NCI-H2227 (cell line): ENCODE measurements around the gene EEFSEC.
A peak's percentile ranks its signal among the peaks of the same experiment; 100 is the strongest.

Experiments used
- DNase-seq: peaks from one replicate; lab custom pipeline; 2025; ENCODE audit not compliant: unreplicated experiment; lab: John Stamatoyannopoulos, UW

EEFSEC gene

DNA sequence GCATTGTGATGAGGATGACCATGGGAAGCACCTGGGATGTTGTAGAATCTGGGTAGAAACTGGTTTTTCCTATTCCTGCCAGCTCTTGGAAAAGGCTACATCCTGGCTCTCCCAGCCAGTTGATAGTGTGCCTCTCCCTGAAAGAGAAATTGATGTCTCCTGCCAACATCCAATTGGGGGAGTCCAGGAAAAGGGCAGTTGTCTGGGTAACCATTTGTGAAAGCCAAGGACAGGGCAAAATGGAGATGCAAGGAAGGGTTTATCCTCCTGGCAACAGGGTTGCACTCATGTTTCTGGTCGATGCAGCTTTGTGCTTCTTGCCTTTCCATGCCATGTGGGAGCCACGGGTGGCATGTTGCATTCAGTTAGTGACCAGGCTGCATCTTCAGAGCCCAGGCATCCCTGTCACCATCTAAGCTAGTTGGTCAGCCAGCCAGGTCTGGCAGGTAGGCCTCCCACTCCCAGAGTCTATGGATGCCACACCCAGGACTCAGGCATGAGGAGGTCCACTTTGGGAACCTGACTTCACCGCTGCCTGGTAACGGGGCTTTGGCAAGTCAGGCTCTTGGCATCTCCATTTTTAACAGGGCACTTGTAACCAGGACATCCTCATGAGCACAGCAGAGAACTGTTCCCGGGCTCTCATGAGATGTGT lies 159.9 kb downstream of the EEFSEC start:
- no peak for DNase-seq

DNA sequence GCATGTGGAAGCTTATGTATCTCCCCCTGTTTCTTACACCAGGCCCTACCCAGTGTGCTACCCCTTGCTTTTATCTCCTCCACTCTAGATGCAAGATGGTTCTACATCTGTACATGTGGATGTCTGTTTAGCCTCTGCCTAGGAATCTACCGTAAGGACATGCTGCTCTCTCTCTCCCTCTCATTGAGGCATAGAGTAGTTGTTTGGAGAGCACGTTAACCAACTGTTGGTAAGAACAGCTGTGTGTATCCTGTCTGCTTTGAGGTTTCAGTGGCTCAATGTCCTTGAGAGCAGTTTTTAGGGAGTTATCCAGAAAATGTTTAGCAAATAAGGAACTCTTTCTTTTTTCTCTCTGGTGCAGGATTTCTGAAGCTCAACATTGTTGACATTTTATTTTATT lies 160.7 kb downstream of the EEFSEC start:
- no peak for DNase-seq

GRCh38 chr3:128315313-128315712 lies 162.0 kb downstream of the EEFSEC start:
- DNase-seq = no peak

GRCh38 chr3:128316481-128316891 lies 163.2 kb downstream of the EEFSEC start:
- no peak for DNase-seq

DNA sequence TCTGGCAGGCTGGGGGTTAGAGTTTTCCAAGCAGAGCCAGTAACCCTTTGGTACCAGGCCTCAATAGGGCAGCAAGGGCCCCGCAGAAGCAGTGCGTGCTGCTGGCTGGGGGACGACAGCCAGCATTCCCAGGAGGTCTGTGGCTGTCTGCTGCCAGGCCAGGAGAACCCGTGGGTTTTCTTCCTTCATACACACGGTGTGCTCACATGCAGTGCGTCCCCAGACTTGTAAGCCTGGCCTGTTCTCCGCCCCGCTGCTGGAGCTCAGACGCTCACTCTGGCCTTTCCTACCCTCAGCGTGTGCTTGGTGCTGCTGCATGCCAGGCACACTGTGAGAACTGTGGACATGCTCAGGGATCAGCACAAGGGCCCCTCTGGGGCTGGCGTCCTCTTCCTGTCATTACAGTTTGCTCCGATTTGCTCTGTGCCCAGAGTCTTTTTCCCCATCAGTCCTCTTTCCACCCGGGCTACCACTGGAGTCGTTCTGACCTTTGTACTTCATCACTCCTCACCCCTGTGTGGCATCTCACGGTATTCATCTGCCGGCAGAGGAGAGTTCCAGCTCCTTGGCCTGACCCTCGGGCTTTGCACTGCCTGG lies 163.9 kb downstream of the EEFSEC start:
- DNase-seq = no peak

DNA sequence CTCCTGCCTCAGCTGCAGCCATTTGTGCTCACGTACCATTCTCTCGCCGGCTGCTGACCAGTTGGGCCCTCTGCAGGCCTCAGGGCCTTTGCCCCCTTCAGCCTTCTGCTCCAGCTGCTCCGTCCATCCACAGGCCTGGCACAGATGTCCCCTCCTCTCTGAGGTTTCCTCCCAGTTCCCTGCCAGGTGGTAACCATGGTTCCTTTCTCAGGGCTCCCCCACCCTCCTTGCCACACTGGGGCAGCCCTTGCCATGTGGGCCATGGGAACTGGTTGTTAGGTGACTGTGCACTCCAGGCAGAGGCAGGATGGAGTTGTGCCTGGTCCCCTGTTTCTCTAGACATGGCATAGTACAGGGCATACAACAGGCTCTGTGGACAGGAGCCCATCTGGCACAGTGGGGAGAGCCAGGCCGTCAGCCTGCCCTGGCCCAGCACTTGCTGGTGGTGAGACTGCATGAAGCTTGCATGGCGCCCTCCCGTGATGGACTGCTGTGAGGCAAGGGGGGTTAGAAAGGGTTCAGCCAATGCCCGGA lies 164.5 kb downstream of the EEFSEC start:
- DNase-seq = no peak

GRCh38 chr3:128318275-128318941 lies 165.1 kb downstream of the EEFSEC start:
- DNase-seq = no peak

DNA sequence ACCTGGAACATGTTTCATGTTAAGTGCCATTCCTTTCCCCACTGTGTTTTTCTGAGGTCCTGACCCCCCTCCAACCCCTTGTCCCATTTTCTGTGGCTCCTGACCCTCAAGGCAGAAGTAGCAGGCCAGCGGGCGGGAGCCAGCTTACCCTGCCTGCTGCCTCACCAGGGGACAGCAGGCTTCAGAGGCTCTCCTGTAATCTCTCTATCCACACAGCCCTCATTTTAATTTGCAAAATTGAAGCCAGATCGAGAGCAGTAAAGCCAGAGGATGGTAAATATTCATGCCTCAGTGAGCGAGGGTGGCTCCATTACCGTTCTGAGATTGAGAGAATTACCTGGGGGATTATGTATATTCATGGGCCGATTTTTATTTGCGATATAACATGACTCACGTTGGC lies 165.8 kb downstream of the EEFSEC start:
- DNase-seq = no peak

GRCh38 chr3:128319741-128320141 lies 166.5 kb downstream of the EEFSEC start:
- DNase-seq = no peak

- DNase-seq = no peak
Observed at GRCh38 chr3:128320551-128321340, 167.5 kb downstream of the EEFSEC start.

- DNase-seq = no peak
Observed at GRCh38 chr3:128321418-128321817, 168.1 kb downstream of the EEFSEC start.

GRCh38 chr3:128322030-128323022 lies 169.0 kb downstream of the EEFSEC start:
- DNase-seq = peak; percentile 2

GRCh38 chr3:128323206-128324081 lies 170.2 kb downstream of the EEFSEC start:
- no peak for DNase-seq

GRCh38 chr3:128324911-128325592 lies 171.8 kb downstream of the EEFSEC start:
- DNase-seq = no peak

GRCh38 chr3:128326051-128326823 lies 173.0 kb downstream of the EEFSEC start:
- no peak for DNase-seq

DNA sequence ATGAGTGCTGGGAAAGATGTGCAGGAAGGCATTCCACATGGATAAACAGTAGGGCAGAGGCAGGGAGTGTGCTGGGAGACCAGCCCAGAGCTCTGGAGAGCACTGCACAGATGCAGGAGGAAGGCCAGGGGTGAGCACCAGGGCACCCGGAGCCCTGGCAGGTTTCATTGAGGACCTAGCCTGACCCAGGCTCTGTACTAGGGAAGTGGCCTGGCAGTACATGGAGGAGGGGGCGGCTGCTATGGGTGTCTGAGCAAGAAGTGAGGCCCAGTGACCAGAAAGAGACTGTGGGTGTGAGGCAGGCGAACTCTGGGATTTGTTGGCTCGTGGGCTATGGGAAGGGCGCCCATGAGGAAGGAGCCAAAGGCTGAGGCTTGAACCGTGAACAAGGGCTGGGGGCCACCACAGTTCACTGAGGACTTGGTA lies 174.3 kb downstream of the EEFSEC start:
- no peak for DNase-seq

- DNase-seq = no peak
Observed at GRCh38 chr3:128328546-128329458, 175.5 kb downstream of the EEFSEC start.
